GM19035 (cell line): ENCODE measurements around the gene TMEM263.
"Not testable (repeated sequence)": the region's sequence is repeated elsewhere in the genome, so short reads cannot be mapped to it uniquely, and the experiment has no call there.

Source experiments
- ATAC-seq: cut with Tn5 transposase; IDR thresholded peaks from one replicate; pipeline ENCODE4 v1.9.1; 2021; ENCODE audit not compliant: unreplicated experiment

Gene TMEM263

GRCh38 chr12:106955377-106956047, at the start of gene TMEM263:
TSS of gene TMEM263 (plus strand) at chr12:106955907. CDS start at chr12:106967117, 11,210 bp downstream.
- ATAC-seq, result peak; percentile 81

- no peak for ATAC-seq
Measured at GRCh38 chr12:106906715-106907114, 49.0 kb upstream of the TMEM263 start.

- ATAC-seq, result peak; percentile 36
Measured at GRCh38 chr12:106907411-106907810, 48.3 kb upstream of the TMEM263 start.

GRCh38 chr12:106907846-106908245, 47.9 kb upstream of the TMEM263 start:
- no peak for ATAC-seq

- no peak for ATAC-seq
Measured at GRCh38 chr12:106908561-106908960, 47.1 kb upstream of the TMEM263 start.

GRCh38 chr12:106910202-106910601, 45.5 kb upstream of the TMEM263 start:
- ATAC-seq, result peak; percentile 51

- ATAC-seq, result no peak
Measured at GRCh38 chr12:106911581-106911980, 44.1 kb upstream of the TMEM263 start.

GRCh38 chr12:106913456-106913855, 42.3 kb upstream of the TMEM263 start:
- no peak for ATAC-seq

GRCh38 chr12:106914796-106915634, 40.7 kb upstream of the TMEM263 start:
- peak; percentile 69 for ATAC-seq

- ATAC-seq, result no peak
Measured at GRCh38 chr12:106915635-106916026, 40.1 kb upstream of the TMEM263 start.

- no peak for ATAC-seq
Measured at GRCh38 chr12:106917503-106917902, 38.2 kb upstream of the TMEM263 start.

- no peak for ATAC-seq
Measured at GRCh38 chr12:106918746-106919145, 37.0 kb upstream of the TMEM263 start.

GRCh38 chr12:106919910-106920544, 35.7 kb upstream of the TMEM263 start:
- ATAC-seq, result no peak

- not testable (repeated sequence) for ATAC-seq
Measured at GRCh38 chr12:106921976-106922375, 33.7 kb upstream of the TMEM263 start.

- ATAC-seq, result not testable (repeated sequence)
Measured at GRCh38 chr12:106923594-106923993, 32.1 kb upstream of the TMEM263 start.

GRCh38 chr12:106924268-106924861, 31.3 kb upstream of the TMEM263 start:
- no peak for ATAC-seq

GRCh38 chr12:106926657-106927056, 29.1 kb upstream of the TMEM263 start:
- ATAC-seq, result no peak

- no peak for ATAC-seq
Measured at GRCh38 chr12:106934277-106934676, 21.4 kb upstream of the TMEM263 start.

GRCh38 chr12:106941481-106942156, 14.1 kb upstream of the TMEM263 start:
- ATAC-seq, result no peak

- no peak for ATAC-seq
Measured at GRCh38 chr12:106942775-106943174, 12.9 kb upstream of the TMEM263 start.
